WTC11 (cell line): ENCODE data around the gene TMEM187.

Experiments used
- CREB1 ChIP-seq: sonication (generic); formaldehyde crosslinking; IDR thresholded peaks from 2 replicates; pipeline ENCODE4 v1.8.0; 2023; ENCODE audit warnings: mild to moderate bottlenecking, missing genetic modification reagents
- CTCF ChIP-seq: fragments of 200-600 bp; IDR thresholded peaks from 2 replicates; pipeline ENCODE4 v1.8.0; 2022; ENCODE audit warnings: antibody characterized with exemption
- ESRRA ChIP-seq: sonication (generic); formaldehyde crosslinking; IDR thresholded peaks from 2 replicates; pipeline ENCODE4 v1.8.1; 2022; ENCODE audit warnings: mild to moderate bottlenecking, missing genetic modification reagents, borderline replicate concordance
- FOXK1 ChIP-seq: sonication (generic); formaldehyde crosslinking; IDR thresholded peaks from 2 replicates; pipeline ENCODE4 v1.8.0; 2022; ENCODE audit warnings: mild to moderate bottlenecking, moderate library complexity, missing genetic modification reagents
- HMGA2 ChIP-seq: fragments of 250-450 bp; sonication (Bioruptor Pico); IDR thresholded peaks from 2 replicates; pipeline ENCODE4 v1.4.0; 2021; ENCODE audit warnings: mild to moderate bottlenecking, moderate library complexity
- MAX ChIP-seq: sonication (generic); formaldehyde crosslinking; IDR thresholded peaks from 2 replicates; pipeline ENCODE4 v1.8.0; 2022; ENCODE audit warnings: mild to moderate bottlenecking, missing genetic modification reagents
- TEAD4 ChIP-seq: sonication (generic); formaldehyde crosslinking; IDR thresholded peaks from 2 replicates; pipeline ENCODE4 v1.8.0; 2022; ENCODE audit warnings: mild to moderate bottlenecking, missing genetic modification reagents
- ZNF263 ChIP-seq: sonication (generic); formaldehyde crosslinking; IDR thresholded peaks from 2 replicates; pipeline ENCODE4 v1.8.1; 2022; ENCODE audit warnings: low read depth, mild to moderate bottlenecking, moderate library complexity, missing genetic modification reagents

GRCh38 chrX:153969904-153970356 lies 2.6 kb upstream of the TMEM187 start:
- no peak for TF ChIP-seq FOXK1
- TF ChIP-seq TEAD4: no peak
- TF ChIP-seq CTCF: no peak
- TF ChIP-seq MAX (CRISPR knock-in tag): no peak
- no peak for TF ChIP-seq ZNF263 (CRISPR knock-in tag)
- no peak for TF ChIP-seq CREB1
- no peak for TF ChIP-seq ESRRA (CRISPR knock-in tag)
- TF ChIP-seq HMGA2 (CRISPR knock-in tag): no peak
